Adrenal gland (tissue), 5 donors: ENCODE measurements around the gene AMZ2.

Experiments
- CTCF ChIP-seq, 6 experiments: fragments of 450-650 bp in 4 of 6; fragments of 200-600 bp in 2 of 6; sonication (generic) in 1 of 6; IDR thresholded peaks; 1 replicate in 5 of 6; 2 replicates in 1 of 6; pipeline versions ENCODE4 v1.5.1 to v1.8.0; 2016 to 2021; ENCODE audit warnings: antibody characterized with exemption in 6 of 6, mild to moderate bottlenecking in 2 of 6, moderate library complexity in 1 of 6
- POLR2A ChIP-seq, 2 donors: fragments of 450-650 bp; IDR thresholded peaks; one replicate each; pipeline ENCODE4 v1.6.1; 2017; ENCODE audit warnings: antibody characterized with exemption in 2 of 2, mild to moderate bottlenecking in 2 of 2, moderate library complexity in 1 of 2
- donor health status: DM: no; HTN: no; CAD: no.

- TF ChIP-seq CTCF (IDR thresholded peaks at IDR 0.05) = no peak
- no peak for TF ChIP-seq POLR2A (IDR thresholded peaks at IDR 0.05)
Observed at GRCh38 chr17:68198931-68199836, 48.7 kb upstream of the AMZ2 start.
